Ascending aorta (tissue), 2 donors: Measurements from ENCODE around the gene TTC7B. TPM values are rescaled to one million over a fixed set of nuclear protein-coding genes. Genes with fewer than 3 reads are reported as not detected.

Source experiments
- DNase-seq, 2 donors: peaks; one replicate each; pipeline ENCODE4 v3.0.0-alpha.2; 2019; ENCODE audit warnings: low spot score in 2 of 2
- H3K27ac ChIP-seq, 2 donors: fragments of 200-600 bp; sonication (generic); one replicate each; pipeline ENCODE4 v1.5.1; 2016 to 2017; ENCODE audit warnings: mild to moderate bottlenecking in 1 of 2
- H3K27me3 ChIP-seq: fragments of 200-600 bp; sonication (generic); one replicate; pipeline ENCODE4 v1.5.1; 2017
- H3K36me3 ChIP-seq, 2 donors: fragments of 200-600 bp; sonication (generic); one replicate each; pipeline ENCODE4 v1.5.1; 2016
- H3K4me1 ChIP-seq, 2 donors: fragments of 200-600 bp; sonication (generic); one replicate each; pipeline ENCODE4 v1.5.1; 2016 to 2017; ENCODE audit warnings: mild to moderate bottlenecking in 1 of 2
- H3K4me3 ChIP-seq, 2 donors: fragments of 200-600 bp; sonication (generic); one replicate each; pipeline ENCODE4 v1.5.1; 2016 to 2017; ENCODE audit warnings: mild to moderate bottlenecking in 1 of 2
- H3K9me3 ChIP-seq, 2 donors: fragments of 200-600 bp; sonication (generic); one replicate each; pipeline ENCODE4 v1.5.1; 2016
- CTCF ChIP-seq, 3 experiments: fragments of 200-600 bp in 2 of 3; fragments of 450-650 bp in 1 of 3; sonication (generic) in 2 of 3; IDR thresholded peaks; one replicate each; pipeline ENCODE4 v1.5.1; 2016 to 2019; ENCODE audit warnings: antibody characterized with exemption in 3 of 3, mild to moderate bottlenecking in 1 of 3, moderate library complexity in 1 of 3
- intact Hi-C: fragments of 100-400 bp; cut with DNase I; formaldehyde crosslinking; loops from one replicate; pipeline ENCODE4 v1.15.1; 2023
- total RNA-seq: library from RNA; depleted of rRNA; stranded (reverse); fragments of >200 nt; gene quantifications from one replicate; pipeline ENCODE4 v1.1.0, GENCODE V29; 2016

Gene TTC7B
- total RNA-seq, 1 donor from 2014 or later, result 18.5 TPM

- intact Hi-C loops, result no loop called here
- Histone ChIP-seq H3K27me3 (no peaks in the 10 kb centered on the region), H3K27ac (no peak overlapping the region), H3K4me3 (no peak overlapping the region), H3K9me3 (no peaks in the 10 kb centered on the region), H3K36me3 (no peaks in the 10 kb centered on the region), H3K4me1 (peaks cover 0 to 3% of the 10 kb centered on the region in 2 donors)
- TF ChIP-seq CTCF (IDR thresholded peaks at IDR 0.05), result no peak
- no peak for DNase-seq
These were observed 16.8 kb downstream of the TTC7B start for GRCh38 chr14:90799420-90799819.

GRCh38 chr14:90797919-90798318 is 18.3 kb downstream of the TTC7B start:
- TF ChIP-seq CTCF (IDR thresholded peaks at IDR 0.05), result no peak
- intact Hi-C loops, result no loop called here
- no peak for DNase-seq
- no peak overlapping the region for H3K4me3 ChIP-seq
- no peaks in the 10 kb centered on the region for H3K36me3 ChIP-seq
- no peaks in the 10 kb centered on the region for H3K9me3 ChIP-seq
- no peaks in the 10 kb centered on the region for H3K27me3 ChIP-seq
- no peaks in the 10 kb centered on the region for H3K4me1 ChIP-seq
- H3K27ac ChIP-seq, result no peak overlapping the region

GRCh38 chr14:90797451-90797850 is 18.8 kb downstream of the TTC7B start:
- no peak for TF ChIP-seq CTCF (IDR thresholded peaks at IDR 0.05)
- DNase-seq, result no peak
- Histone ChIP-seq H3K36me3 (no peaks in the 10 kb centered on the region), H3K4me3 (no peak overlapping the region), H3K9me3 (no peaks in the 10 kb centered on the region), H3K27me3 (no peaks in the 10 kb centered on the region), H3K27ac (no peak overlapping the region), H3K4me1 (no peaks in the 10 kb centered on the region)
- intact Hi-C loops, result no loop called here

GRCh38 chr14:90796329-90796728 is 19.9 kb downstream of the TTC7B start:
- no peak overlapping the region for H3K27ac ChIP-seq
- no peaks in the 10 kb centered on the region for H3K27me3 ChIP-seq
- H3K9me3 ChIP-seq, result no peaks in the 10 kb centered on the region
- intact Hi-C loops, result no loop called here
- no peak overlapping the region for H3K4me3 ChIP-seq
- no peak for DNase-seq
- H3K36me3 ChIP-seq, result no peaks in the 10 kb centered on the region
- no peak for TF ChIP-seq CTCF (IDR thresholded peaks at IDR 0.05)
- no peaks in the 10 kb centered on the region for H3K4me1 ChIP-seq

GRCh38 chr14:90795744-90796143 is 20.5 kb downstream of the TTC7B start:
- H3K27ac ChIP-seq, result no peak overlapping the region
- H3K9me3 ChIP-seq, result no peaks in the 10 kb centered on the region
- intact Hi-C loops, result no loop called here
- no peak overlapping the region for H3K4me3 ChIP-seq
- H3K4me1 ChIP-seq, result no peaks in the 10 kb centered on the region
- no peak for DNase-seq
- H3K27me3 ChIP-seq, result no peaks in the 10 kb centered on the region
- TF ChIP-seq CTCF (IDR thresholded peaks at IDR 0.05), result no peak
- H3K36me3 ChIP-seq, result no peaks in the 10 kb centered on the region

GRCh38 chr14:90791486-90791885 is 24.7 kb downstream of the TTC7B start:
- H3K9me3 ChIP-seq, result no peaks in the 10 kb centered on the region
- no peak for TF ChIP-seq CTCF (IDR thresholded peaks at IDR 0.05)
- DNase-seq, result no peak
- H3K27ac ChIP-seq, result no peak overlapping the region
- no peak overlapping the region for H3K4me3 ChIP-seq
- intact Hi-C loops, result no loop called here
- no peaks in the 10 kb centered on the region for H3K27me3 ChIP-seq
- no peaks in the 10 kb centered on the region for H3K4me1 ChIP-seq
- no peaks in the 10 kb centered on the region for H3K36me3 ChIP-seq
